Gastrocnemius medialis (tissue), 4 donors: Measurements from ENCODE around the gene PRDX1. TPM values are rescaled to one million over a fixed set of nuclear protein-coding genes. Genes with fewer than 3 reads are reported as not detected.
"Not testable (repeated sequence)": the region's sequence is repeated elsewhere in the genome, so short reads cannot be mapped to it uniquely, and the experiment has no call there.

Experiments used
- ATAC-seq, 2 donors: fragments of 150-250 bp; one replicate each; pipeline ENCODE4 v1.9.1; 2016
- DNase-seq, 2 donors: peaks; one replicate each; pipeline ENCODE4 v3.0.0-alpha.2; 2019
- H3K27ac ChIP-seq, 4 donors: fragments of 200-600 bp; sonication (generic); 1 replicate in 1 of 4; 2 replicates in 3 of 4; pipeline ENCODE4 v1.5.1; 2016 to 2018; ENCODE audit warnings: mild to moderate bottlenecking in 2 of 4, moderate library complexity in 1 of 4
- H3K27me3 ChIP-seq, 3 donors: fragments of 200-600 bp; sonication (generic) in 2 of 3; 1 replicate in 1 of 3; 2 replicates in 2 of 3; pipeline versions ENCODE4 v1.5.1 to v1.6.0; 2016 to 2019; ENCODE audit warnings: mild to moderate bottlenecking in 1 of 3, moderate library complexity in 1 of 3
- H3K36me3 ChIP-seq, 2 donors: fragments of 200-600 bp; sonication (generic) in 1 of 2; one replicate each; pipeline ENCODE4 v1.5.1; 2017 to 2018
- H3K4me1 ChIP-seq, 2 donors: fragments of 200-600 bp; sonication (generic) in 1 of 2; one replicate each; pipeline ENCODE4 v1.5.1; 2016 to 2017; ENCODE audit warnings: mild to moderate bottlenecking in 2 of 2
- H3K4me3 ChIP-seq, 4 donors: fragments of 200-600 bp; sonication (generic) in 3 of 4; 1 replicate in 1 of 4; 2 replicates in 3 of 4; pipeline ENCODE4 v1.5.1; 2016 to 2019; ENCODE audit warnings: mild to moderate bottlenecking in 2 of 4
- H3K9me3 ChIP-seq, 3 donors: fragments of 200-600 bp; sonication (generic) in 2 of 3; 1 replicate in 1 of 3; 2 replicates in 2 of 3; pipeline ENCODE4 v1.5.1; 2016 to 2019
- POLR2A ChIP-seq, 2 donors: fragments of 450-650 bp; IDR thresholded peaks; one replicate each; pipeline ENCODE4 v1.6.1; 2017; ENCODE audit warnings: antibody characterized with exemption in 2 of 2, mild to moderate bottlenecking in 2 of 2, moderate library complexity in 2 of 2
- in situ Hi-C, 4 donors: fragments of 200-750 bp; cut with MboI; loops; one replicate each; pipeline versions ENCODE4 v1.15.0 to v1.8.0; 2017; ENCODE audit warnings: low sequenced_read_pairs in 4 of 4
- intact Hi-C: fragments of 100-400 bp; cut with DNase I; formaldehyde crosslinking; loops from one replicate; pipeline ENCODE4 v1.15.1; 2023; ENCODE audit warnings: low total_unique reads
- total RNA-seq, 4 donors: library from RNA; depleted of rRNA; stranded (reverse); fragments of >200 nt; gene quantifications; one replicate each; pipeline versions ENCODE4 v1.1.0 to v1.2.3, GENCODE V29; 2016
- TF ChIP-seq, protein P1 (sequence below), 5 experiments: fragments of 450-650 bp in 3 of 5; fragments of 200-600 bp in 2 of 5; sonication (generic) in 2 of 5; IDR thresholded peaks in 4 of 5; conservative IDR thresholded peaks in 1 of 5; 1 replicate in 4 of 5; 2 replicates in 1 of 5; pipeline ENCODE4 v1.5.1; 2016 to 2019; ENCODE audit warnings: antibody characterized with exemption in 5 of 5, mild to moderate bottlenecking in 3 of 5, moderate library complexity in 3 of 5

PRDX1 gene
- total RNA-seq, 4 donors from 2014 or later: 406 to 554 (median 482) TPM

DNA sequence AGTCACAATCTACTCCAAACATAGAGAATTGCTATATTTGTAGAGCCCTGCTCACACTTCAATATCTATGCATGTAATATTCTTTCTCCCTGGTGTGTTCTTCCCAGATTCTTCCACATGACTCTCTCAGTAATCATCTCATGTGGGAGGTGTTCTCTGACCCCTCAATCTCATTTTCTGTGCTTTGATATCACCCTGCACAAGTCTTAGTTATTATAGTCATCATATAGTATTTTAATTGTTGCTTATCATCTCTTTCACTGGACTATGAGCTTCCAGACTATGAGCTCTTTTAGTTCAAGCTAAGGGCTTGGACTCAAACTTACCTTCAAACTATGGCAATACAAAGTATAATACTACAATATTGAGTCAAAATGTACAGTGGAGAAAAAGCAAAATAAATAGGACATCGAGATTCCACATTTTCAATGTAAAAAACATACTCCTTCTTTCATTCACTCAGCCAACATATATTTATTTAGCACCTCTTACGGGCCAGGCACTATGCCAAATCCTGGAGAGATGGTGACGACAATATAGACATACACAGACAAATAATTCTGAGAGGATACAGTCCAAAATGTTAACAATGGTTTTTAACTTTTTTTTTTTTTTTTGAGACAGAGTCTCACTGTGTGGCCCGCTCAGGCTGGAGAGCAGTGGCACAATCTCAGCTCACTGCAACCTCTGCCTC, 43.4 kb downstream of the PRDX1 start:
- H3K4me3 ChIP-seq: no peak overlapping the region
- TF ChIP-seq POLR2A (IDR thresholded peaks at IDR 0.05): no peak
- TF ChIP-seq, protein P1, sequence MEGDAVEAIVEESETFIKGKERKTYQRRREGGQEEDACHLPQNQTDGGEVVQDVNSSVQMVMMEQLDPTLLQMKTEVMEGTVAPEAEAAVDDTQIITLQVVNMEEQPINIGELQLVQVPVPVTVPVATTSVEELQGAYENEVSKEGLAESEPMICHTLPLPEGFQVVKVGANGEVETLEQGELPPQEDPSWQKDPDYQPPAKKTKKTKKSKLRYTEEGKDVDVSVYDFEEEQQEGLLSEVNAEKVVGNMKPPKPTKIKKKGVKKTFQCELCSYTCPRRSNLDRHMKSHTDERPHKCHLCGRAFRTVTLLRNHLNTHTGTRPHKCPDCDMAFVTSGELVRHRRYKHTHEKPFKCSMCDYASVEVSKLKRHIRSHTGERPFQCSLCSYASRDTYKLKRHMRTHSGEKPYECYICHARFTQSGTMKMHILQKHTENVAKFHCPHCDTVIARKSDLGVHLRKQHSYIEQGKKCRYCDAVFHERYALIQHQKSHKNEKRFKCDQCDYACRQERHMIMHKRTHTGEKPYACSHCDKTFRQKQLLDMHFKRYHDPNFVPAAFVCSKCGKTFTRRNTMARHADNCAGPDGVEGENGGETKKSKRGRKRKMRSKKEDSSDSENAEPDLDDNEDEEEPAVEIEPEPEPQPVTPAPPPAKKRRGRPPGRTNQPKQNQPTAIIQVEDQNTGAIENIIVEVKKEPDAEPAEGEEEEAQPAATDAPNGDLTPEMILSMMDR (IDR thresholded peaks at IDR 0.05 in 4 of 5, conservative IDR thresholded peaks at IDR 0.05 in 1 of 5): no peak
- no peaks in the 10 kb centered on the region for H3K9me3 ChIP-seq
- no peak for ATAC-seq
- H3K4me1 ChIP-seq: no peaks in the 10 kb centered on the region
- no peak for DNase-seq
- H3K27ac ChIP-seq: no peak overlapping the region
- in situ Hi-C loops (loop anchor here in 1 of 4 donors (25.0 kb wide), 1 partner anchor 466 kb away; the partner anchor contains the start of genes HECTD3 and UROD), intact Hi-C loops (no loop called here)
- H3K27me3 ChIP-seq: no peaks in the 10 kb centered on the region
- no peaks in the 10 kb centered on the region for H3K36me3 ChIP-seq

- intact Hi-C loops (no loop called here), in situ Hi-C loops (loop anchor here in 1 of 4 donors (25.0 kb wide), 1 partner anchor 465 kb away; the partner anchor contains the start of genes HECTD3 and UROD)
- Histone ChIP-seq H3K27ac (no peak overlapping the region), H3K9me3 (no peaks in the 10 kb centered on the region), H3K4me3 (no peak overlapping the region), H3K36me3 (no peaks in the 10 kb centered on the region), H3K27me3 (no peaks in the 10 kb centered on the region), H3K4me1 (no peaks in the 10 kb centered on the region)
- no peak for DNase-seq
- no peak for ATAC-seq
- TF ChIP-seq, protein P1 (IDR thresholded peaks at IDR 0.05 in 4 of 5, conservative IDR thresholded peaks at IDR 0.05 in 1 of 5): no peak
- no peak for TF ChIP-seq POLR2A (IDR thresholded peaks at IDR 0.05)
Observed at GRCh38 chr1:45477646-45478045, 44.0 kb downstream of the PRDX1 start.

DNA sequence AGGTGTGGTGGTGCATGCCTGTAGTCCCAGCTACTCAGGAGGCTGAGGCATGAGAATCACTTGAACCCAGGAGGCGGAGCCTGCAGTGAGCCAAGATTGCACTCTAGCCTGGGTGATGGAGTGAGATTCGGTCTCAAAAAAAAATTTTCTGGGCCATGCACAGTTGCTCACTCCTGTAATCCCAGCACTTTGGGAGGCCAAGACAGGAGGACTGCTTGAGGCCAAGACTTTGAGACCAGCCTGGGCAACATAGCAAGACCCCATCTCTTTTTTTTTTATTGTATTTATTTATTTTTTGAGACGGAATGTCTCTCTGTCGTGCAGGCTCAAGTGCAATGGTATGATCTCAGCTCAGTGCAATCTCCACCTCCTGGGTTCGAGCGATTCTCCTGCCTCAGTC, 47.5 kb downstream of the PRDX1 start:
- H3K4me3 ChIP-seq, H3K27me3 ChIP-seq, intact Hi-C loops, H3K36me3 ChIP-seq, H3K4me1 ChIP-seq, DNase-seq, H3K9me3 ChIP-seq, ATAC-seq, in situ Hi-C loops, H3K27ac ChIP-seq: not testable (repeated sequence)

DNA sequence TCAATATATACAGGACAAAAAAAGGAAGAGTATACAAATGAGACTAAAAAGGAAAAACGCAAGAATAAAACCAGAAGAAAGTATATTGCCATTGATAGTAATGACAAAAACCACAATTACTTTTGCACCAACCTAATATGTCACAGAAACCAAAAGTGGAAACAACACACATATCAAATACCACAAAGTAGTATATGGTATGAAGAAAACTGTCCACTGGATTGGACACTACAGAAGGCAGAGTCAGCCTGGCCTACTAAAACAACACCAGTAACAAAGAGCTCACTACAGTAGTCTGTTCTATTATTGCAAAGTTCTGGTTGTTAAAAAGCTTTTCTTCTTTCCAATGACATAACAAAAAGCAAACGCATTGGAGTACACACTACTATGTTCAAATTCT, 48.4 kb downstream of the PRDX1 start:
- intact Hi-C loops (no loop called here), in situ Hi-C loops (no loop called here)
- Histone ChIP-seq H3K27ac (no peak overlapping the region), H3K4me3 (no peak overlapping the region), H3K4me1 (no peaks in the 10 kb centered on the region), H3K27me3 (no peaks in the 10 kb centered on the region), H3K36me3 (no peaks in the 10 kb centered on the region), H3K9me3 (no peaks in the 10 kb centered on the region)
- TF ChIP-seq, protein P1 (IDR thresholded peaks at IDR 0.05 in 4 of 5, conservative IDR thresholded peaks at IDR 0.05 in 1 of 5): no peak
- TF ChIP-seq POLR2A (IDR thresholded peaks at IDR 0.05): no peak
- ATAC-seq (no peak), DNase-seq (no peak)

DNA sequence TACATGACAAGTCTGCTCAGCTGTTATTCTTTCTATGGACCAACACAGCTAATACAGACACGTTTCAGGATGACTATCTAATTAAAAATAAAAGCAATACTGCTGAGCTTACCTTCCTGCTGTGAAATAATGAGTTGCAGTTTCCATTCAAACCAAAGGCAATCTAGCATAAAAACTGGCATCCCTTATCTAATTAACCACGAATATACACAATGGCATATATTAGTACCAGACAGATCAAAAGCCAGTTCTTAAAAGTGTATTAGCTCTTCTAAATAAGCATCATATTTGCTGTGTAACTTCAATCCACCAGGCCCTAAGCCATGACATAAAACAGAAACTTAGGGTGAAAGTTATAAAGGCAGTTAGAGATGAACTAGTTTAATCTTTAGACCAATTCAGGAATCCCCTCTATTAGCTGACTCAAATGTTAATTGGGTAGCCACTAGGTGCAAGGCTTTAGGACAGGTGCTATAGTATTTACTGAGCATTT, 51.3 kb downstream of the PRDX1 start:
- H3K4me1 ChIP-seq: no peaks in the 10 kb centered on the region
- DNase-seq: no peak
- no peak overlapping the region for H3K4me3 ChIP-seq
- no peak for ATAC-seq
- TF ChIP-seq, protein P1 (IDR thresholded peaks at IDR 0.05 in 4 of 5, conservative IDR thresholded peaks at IDR 0.05 in 1 of 5): no peak
- no peak for TF ChIP-seq POLR2A (IDR thresholded peaks at IDR 0.05)
- intact Hi-C loops (no loop called here), in situ Hi-C loops (no loop called here)
- no peaks in the 10 kb centered on the region for H3K27me3 ChIP-seq
- no peaks in the 10 kb centered on the region for H3K9me3 ChIP-seq
- H3K27ac ChIP-seq: no peak overlapping the region
- H3K36me3 ChIP-seq: no peaks in the 10 kb centered on the region

GRCh38 chr1:45467353-45467752, 54.3 kb downstream of the PRDX1 start:
- H3K27ac ChIP-seq, H3K36me3 ChIP-seq, H3K4me3 ChIP-seq, in situ Hi-C loops, H3K4me1 ChIP-seq, intact Hi-C loops, ATAC-seq, DNase-seq, H3K9me3 ChIP-seq, H3K27me3 ChIP-seq: not testable (repeated sequence)
